ENCODE data around the gene MT4. TPM values are rescaled to one million over a fixed set of nuclear protein-coding genes. Genes with fewer than 3 reads are reported as not detected.
A peak's percentile ranks its signal among the peaks of the same experiment; 100 is the strongest.

The MT4 gene
- total and polyA plus RNA-seq, 9 donors, result not detected

GRCh38 chr16:56608043-56608875 lies 43.4 kb downstream of the MT4 start, which contains the start of gene MT2A:
Gene MT2A, plus strand, starts transcription at chr16:56608584. Its CDS starts 72 bp downstream, at chr16:56608656.
- WGBS, 3 donors, result 6 to 8% (median 7%) methylated on average over 61 to 62 of the region's 62 CpGs
- no peaks in the 10 kb centered on the region for H3K27me3 ChIP-seq
- H3K27ac ChIP-seq, result peak within 1 kb of the TSS; percentile 79 to 81
- intact Hi-C loops (cut with DNase I), result loop anchor here in 1 of 4 donors (1.0 to 10.0 kb wide), 4 partner anchors 19 to 697 kb away; partner anchors contain the start of genes MT1X and NLRC5
- H3K36me3 ChIP-seq, result no peaks in the 10 kb centered on the region
- DNase-seq, result peak; percentile 90 to 94 (median 90)
- H3K4me1 ChIP-seq (ENCODE audit: insufficient read depth), result peaks cover 27% of the 10 kb centered on the region
- H3K9me3 ChIP-seq, result no peaks in the 10 kb centered on the region
- peak within 1 kb of the TSS; percentile 76 for H3K4me3 ChIP-seq
- peak; percentile 86 for TF ChIP-seq EP300 (IDR thresholded peaks at IDR 0.05)
- TF ChIP-seq CTCF (IDR thresholded peaks at IDR 0.05), result peak in 1 of 3 donors; percentile 10
- peak; percentile 90 for TF ChIP-seq POLR2A (IDR thresholded peaks at IDR 0.05)

GRCh38 chr16:56608876-56609462 lies 44.1 kb downstream of the MT4 start:
- TF ChIP-seq EP300 (IDR thresholded peaks at IDR 0.05) (no peak), POLR2A (IDR thresholded peaks at IDR 0.05) (no peak), CTCF (IDR thresholded peaks at IDR 0.05) (no peak)
- intact Hi-C loops (cut with DNase I), result loop anchor here in 1 of 4 donors (1.0 to 10.0 kb wide), 4 partner anchors 18 to 696 kb away; partner anchors contain the start of genes MT1X and NLRC5
- Histone ChIP-seq H3K36me3 (no peaks in the 10 kb centered on the region), H3K27ac (peak overlapping the region in 1 of 2 donors; percentile 81), H3K4me1 (ENCODE audit: insufficient read depth) (peaks cover 27% of the 10 kb centered on the region), H3K27me3 (no peaks in the 10 kb centered on the region), H3K4me3 (peak overlapping the region; percentile 76), H3K9me3 (no peaks in the 10 kb centered on the region)
- no peak for DNase-seq
- 0 to 1% (median 1%) methylated on average over 20 to 21 of the region's 21 CpGs for WGBS, 3 donors

DNA sequence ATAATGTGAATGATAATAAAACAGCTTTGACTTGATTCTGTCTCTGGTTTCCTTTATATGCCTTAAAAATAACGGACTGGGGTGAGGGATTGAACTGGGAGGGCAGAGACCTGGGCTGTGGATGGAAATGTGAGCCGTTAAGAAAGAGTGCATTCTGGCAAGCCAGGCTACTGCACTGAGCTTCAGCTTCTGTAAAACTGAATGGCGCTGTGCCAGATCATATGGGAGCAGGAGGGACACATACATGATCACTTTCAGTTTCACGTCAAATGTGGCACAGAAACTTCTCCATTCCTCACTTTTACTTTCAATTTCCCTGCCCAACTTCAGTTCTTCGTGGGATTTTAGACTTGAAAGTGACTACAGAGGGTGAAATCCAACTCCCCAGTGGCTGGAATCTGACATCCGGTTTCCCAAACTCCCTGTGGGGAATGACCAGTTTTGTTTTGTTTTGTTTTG lies 44.6 kb downstream of the MT4 start:
- Histone ChIP-seq H3K27me3 (no peaks in the 10 kb centered on the region), H3K4me3 (peak overlapping the region; percentile 76), H3K4me1 (ENCODE audit: insufficient read depth) (peaks cover 27% of the 10 kb centered on the region), H3K9me3 (no peaks in the 10 kb centered on the region), H3K27ac (peak overlapping the region; percentile 41 to 43), H3K36me3 (no peaks in the 10 kb centered on the region)
- WGBS, 3 donors, result 0 to 2% (median 0%) methylated on average over 6 of the region's 6 CpGs
- intact Hi-C loops (cut with DNase I), result loop anchor here in 1 of 4 donors (2.0 to 10.0 kb wide), 3 partner anchors 17 to 695 kb away; partner anchors contain the start of gene NLRC5
- DNase-seq, result peak in 3 of 5 donors; percentile 51 to 71 (median 64)
- TF ChIP-seq CTCF (IDR thresholded peaks at IDR 0.05) (peak in 2 of 3 donors; percentile 7 to 8), POLR2A (IDR thresholded peaks at IDR 0.05) (peak; percentile 28), EP300 (IDR thresholded peaks at IDR 0.05) (no peak)

GRCh38 chr16:56610017-56610608 lies 45.2 kb downstream of the MT4 start:
- Histone ChIP-seq H3K4me3 (peak overlapping the region; percentile 76), H3K27me3 (no peaks in the 10 kb centered on the region), H3K36me3 (no peaks in the 10 kb centered on the region), H3K4me1 (ENCODE audit: insufficient read depth) (peaks cover 27% of the 10 kb centered on the region), H3K9me3 (no peaks in the 10 kb centered on the region), H3K27ac (peak overlapping the region; percentile 43 to 49)
- WGBS, 3 donors, result 16 to 24% (median 19%) methylated on average over 10 of the region's 10 CpGs
- peak; percentile 31 for TF ChIP-seq POLR2A (IDR thresholded peaks at IDR 0.05)
- peak; percentile 32 for TF ChIP-seq EP300 (IDR thresholded peaks at IDR 0.05)
- TF ChIP-seq CTCF (IDR thresholded peaks at IDR 0.05), result peak in 1 of 3 donors; percentile 7
- peak in 1 of 5 donors; percentile 51 for DNase-seq
- intact Hi-C loops (cut with DNase I), result no loop called here

Data from ovary (tissue), 9 donors.